T-helper 1 cell (primary cell): Measurements from ENCODE around the gene ANKRD55.
"Not testable (repeated sequence)": the region's sequence is repeated elsewhere in the genome, so short reads cannot be mapped to it uniquely, and the experiment has no call there.

Source experiments
- DNase-seq, 5 donors: peaks; one replicate each; pipeline ENCODE4 v3.0.0-alpha.2; 2012 to 2020

Gene ANKRD55

DNA sequence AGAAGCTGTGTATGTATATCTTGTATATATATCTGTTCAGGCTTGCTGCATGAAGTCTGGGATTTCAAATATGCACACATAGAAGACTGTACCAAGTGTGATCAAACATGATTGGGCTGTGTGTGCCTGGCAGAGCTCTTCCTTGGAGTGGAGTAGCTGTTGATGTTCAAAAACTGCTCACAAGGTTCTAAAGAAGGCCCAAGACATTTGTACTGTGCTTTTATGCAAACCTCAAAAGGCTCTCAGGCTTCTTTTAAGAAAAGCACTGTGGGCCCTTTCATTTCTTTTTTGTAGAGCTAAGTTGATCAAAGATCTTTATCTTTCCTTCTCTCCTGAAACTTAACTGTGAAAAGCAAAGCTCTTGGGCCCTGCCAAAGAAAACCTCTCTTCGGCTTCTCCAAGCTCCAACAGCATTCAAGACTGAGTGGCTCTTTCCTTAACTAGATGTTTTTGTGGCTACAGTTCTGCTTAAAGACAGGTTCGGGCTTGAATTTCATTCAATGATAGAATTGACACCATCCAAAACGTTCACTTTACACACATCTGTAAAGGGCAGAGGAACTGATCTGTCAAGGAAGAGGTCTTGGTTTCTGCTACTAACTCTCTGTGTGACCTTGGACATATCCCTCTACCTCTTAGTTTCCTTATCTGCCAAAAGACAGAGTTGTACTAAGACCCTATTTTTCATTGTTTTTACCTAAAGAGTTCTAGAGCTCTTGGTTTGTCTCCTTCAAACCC lies 132.5 kb downstream of the ANKRD55 start:
- DNase-seq = no peak

DNA sequence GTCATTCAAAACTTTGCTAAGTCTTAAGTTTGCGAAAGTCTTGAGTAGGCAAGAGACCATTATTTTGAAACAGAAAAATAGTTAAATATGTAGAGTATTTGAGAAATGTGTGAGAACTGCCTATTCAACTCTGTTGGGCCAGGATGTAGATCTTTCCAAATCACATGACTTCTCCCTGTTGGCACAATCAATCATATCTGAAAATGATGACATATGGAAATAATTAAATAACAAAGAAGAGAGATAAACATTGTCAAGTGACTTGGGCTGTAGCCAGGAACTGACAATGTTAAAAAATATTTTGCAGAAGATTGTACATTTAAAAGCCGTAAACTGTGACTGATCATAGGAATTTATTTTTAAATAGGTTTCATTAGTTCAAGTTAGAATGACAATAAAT lies 133.8 kb downstream of the ANKRD55 start:
- DNase-seq = no peak

DNA sequence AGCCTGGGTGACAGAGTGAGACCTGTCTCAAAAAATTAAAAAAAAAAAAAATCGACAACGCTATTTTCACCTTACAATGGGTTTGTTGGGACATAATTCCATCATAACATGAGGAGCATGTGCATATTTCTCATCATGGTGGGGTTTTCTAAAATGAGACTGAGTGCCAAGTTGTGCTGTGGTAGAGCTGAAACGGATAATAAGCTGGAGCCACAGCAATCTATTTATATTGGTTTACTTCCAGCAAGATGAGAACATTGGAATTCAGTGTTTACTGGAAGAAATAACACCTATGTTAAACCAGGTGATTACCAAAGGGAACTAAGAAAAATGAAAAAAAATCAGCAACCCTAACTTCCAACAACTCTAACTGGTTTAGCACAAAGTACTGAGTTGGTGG lies 136.1 kb downstream of the ANKRD55 start:
- no peak for DNase-seq

DNA sequence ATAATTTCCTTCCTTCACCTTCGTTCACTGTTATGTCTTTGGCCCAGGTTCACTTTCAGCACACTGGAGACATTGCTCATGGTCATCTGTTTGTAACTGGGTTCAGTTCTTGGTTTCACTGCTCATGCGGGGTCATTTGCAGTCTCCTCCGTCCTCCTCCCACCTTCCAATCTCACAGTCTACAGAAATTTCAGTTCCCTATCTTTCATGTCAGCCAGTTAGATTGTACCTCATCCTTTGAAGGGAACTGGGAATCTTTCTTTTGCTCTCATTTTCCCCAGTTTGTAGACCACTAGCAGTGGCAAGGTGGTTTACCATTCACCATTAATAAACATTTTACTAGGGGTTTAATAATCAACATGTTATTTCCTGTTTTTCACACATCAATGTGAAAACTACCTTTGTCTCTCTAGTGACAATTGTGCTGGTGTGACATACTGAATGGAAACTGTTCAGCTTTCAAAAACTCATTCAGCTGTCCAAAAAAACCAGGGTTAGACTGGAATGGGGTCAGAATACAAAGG lies 137.5 kb downstream of the ANKRD55 start:
- DNase-seq = no peak

DNA sequence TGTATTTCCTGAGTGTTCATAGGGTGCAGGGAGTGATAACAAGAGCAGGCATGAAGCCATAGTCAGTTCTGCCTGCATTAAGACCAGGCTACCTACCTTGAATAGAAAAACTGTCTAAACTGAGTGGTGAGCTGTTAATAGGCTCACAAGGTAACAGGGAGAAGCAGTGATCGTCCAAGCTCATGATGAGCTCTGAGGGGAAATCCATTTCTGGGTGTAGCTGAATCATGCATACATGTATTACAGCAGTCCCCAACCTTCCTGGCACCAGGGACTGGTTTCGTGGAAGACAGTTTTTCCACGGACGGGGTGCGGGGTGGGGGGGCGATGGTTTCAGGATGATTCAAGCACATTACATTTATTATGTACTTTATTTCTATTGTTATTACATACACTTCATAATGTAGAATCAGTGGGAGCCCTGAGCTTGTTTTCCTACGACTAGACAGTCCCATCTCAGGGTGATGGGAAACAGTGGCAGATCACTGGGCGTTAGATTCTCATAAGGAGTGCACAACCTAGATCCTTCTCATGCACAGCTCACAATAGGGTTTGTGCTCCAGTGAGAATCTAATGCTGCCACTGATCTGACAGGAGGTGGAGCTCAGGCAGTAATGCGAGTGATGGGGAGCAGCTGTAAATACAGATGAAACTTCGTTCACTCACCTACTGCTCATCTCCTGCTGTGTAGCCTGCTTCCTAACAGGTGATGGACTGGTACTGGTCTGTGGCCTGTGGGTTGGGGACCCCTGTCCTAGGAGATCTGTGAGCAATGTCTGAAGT lies 138.4 kb downstream of the ANKRD55 start:
- DNase-seq = peak in 1 of 5 donors; percentile 76

DNA sequence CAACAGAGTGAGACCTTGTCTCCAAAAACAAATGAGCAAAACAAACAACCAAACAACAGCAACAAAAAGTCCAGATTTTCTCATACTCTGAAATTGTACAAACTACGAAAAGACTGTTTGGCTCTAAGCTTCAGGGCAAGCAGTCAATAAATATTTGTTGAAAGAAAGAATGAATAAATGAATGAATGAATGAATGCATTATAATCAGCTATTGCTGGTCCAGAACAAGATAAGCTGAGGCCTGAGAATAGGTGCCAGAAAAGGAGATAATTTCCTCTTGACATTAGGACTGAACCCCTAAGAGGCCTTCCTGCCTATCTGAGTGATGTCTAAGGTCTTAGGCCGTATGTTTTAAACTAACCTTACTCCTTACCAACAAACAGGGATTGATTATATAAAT lies 139.2 kb downstream of the ANKRD55 start:
- no peak for DNase-seq

DNA sequence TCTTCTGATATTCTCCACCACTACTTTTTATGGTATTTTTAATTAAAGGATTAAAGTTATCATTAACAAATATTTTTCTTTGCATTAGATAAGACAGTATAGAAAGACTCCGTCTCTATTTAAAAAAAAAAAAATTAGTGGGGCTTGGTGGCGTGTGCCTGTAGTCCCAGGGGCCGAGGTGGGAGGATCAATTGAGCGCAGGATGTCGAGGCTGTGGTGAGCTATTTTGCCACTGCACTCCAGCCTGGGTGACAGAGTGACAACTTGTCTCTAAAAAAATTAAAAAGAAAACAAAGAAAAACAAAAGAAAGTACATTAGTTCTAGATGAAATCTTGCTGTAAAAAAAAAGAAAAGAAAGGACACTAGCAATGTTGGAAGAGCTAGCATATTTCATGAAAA lies 141.0 kb downstream of the ANKRD55 start:
- DNase-seq = no peak

DNA sequence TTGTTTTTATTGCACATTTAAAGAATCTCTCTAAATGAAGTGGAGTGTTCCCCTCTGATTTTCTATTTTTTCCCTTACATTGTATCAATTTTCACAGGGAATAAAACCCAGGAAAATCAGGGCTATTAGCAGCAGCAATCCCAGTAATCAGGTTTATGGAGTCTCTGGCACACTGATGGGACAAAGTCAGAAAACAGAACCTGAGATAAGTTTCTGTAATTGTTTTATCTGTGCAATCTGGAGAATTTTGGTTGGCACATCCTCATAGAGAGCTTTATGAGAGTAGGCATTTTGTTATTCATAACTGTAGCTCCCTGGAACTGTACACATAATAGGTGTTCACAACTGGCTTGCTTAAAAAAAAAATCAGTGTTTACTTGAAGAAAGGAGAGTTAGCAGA lies 141.5 kb downstream of the ANKRD55 start:
- DNase-seq = no peak

DNA sequence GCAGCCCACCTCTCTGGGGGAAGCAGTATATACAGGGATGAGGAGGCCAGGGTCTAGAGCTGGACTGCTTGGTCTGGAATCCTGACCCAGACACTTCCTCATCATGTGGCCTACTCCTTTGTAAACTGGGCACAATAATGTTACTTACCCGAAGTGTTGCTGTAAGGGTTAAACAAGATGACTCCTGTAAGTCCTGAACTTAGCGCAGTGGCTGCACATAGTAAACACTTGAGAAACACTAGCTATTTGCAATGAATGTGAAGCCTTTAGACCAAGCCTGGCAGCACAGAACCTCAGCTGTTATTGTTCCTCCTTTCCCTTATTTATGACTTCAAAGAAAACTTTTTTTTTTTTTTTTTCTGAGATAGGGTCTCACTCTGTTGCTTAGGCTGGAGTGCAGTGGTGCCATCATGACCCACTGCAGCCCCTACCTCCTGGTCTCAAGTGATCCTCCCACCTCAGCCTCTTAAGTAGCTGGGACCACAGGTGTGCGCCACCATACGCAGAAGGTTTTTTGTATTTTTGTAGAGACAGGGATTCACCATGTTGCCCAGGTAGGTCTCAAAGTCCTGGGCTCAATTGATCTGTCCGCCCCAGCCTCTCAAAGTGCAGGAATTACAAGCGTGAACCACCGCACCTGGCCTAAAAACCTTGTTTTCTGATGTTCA lies 142.2 kb downstream of the ANKRD55 start:
- peak in 1 of 5 donors; percentile 23 for DNase-seq

DNA sequence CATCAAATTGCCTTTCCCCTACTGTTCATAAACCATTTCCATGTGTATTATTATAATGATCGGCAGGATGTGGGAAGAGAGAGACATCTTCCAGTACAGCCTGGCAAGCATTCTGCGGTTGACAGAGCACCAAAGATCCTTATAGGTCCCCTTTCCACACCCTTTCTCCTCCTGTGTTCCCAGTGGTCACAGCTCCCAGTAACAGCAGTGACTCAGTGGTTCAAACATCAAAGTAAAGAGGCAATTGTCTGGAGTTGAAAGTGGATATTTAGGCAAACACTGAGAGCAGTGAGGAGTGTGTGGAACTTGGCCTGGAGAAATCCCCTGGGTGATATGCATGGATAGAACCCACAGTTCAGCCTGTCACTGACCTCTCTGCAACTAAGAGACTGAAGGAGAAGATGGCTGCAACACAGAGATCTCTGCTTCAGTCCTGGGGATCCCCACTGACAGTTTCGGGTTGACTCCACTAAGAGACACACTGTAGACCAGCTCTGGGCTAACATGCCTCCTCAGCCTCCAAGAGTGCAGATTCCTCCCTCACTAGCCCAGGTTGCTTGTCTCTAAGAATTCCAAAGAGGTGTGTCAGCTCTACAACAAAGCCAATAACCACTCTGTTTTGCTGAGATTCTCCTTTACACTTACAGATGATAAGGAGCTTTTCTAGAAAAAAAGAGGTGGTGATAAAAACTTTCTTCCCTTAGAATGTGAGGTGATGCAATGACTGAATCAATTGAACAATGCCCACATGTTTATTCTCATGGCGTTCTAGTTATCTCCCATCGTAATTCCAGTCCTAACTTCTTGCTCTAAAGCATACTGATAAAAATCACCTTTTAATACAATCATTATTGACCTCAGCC lies 143.9 kb downstream of the ANKRD55 start:
- DNase-seq = peak in 1 of 5 donors; percentile 80

DNA sequence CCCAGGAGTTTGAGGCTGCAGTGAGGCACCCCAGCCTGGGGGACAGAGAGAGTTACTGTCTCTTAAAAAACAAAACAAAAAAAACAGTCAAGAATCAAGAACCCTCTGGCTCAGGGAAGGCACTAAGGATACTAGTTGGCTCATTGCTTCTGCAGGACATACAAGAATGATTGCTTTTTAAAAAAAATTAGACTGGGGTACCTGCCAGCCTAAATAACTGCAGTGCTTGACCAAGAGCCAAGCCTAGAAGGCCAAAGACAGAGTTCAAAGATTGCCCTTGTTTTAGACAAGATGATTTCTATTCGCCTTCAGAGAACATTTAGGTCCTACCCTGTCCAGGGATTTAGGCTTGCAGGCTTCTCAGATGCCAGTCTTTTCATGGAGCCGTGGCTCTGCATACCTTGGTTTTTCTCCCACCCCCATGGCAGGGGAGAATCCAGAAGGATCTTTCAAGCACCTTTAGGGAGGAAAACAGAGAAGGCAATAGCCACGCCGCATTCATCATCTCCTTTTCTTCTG lies 144.6 kb downstream of the ANKRD55 start:
- DNase-seq = no peak

DNA sequence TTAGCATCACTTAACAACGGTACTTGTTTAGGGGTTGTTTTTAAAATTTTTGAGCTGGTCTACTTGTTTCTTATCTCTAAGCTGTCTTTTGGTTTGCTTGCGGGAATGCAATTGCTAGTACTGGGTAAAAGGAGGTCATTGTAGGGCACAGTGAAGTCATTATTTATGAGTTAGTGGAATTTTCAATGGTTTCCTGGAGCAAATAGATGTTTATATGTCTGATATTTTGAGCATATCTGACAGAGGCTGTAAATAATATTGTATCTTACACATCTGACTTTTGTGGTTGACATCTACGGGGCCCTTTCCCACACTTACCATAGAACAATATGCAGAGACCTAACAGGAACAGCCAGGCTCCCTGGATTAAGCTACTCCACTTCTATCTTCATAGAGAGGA lies 147.9 kb downstream of the ANKRD55 start:
- no peak for DNase-seq

DNA sequence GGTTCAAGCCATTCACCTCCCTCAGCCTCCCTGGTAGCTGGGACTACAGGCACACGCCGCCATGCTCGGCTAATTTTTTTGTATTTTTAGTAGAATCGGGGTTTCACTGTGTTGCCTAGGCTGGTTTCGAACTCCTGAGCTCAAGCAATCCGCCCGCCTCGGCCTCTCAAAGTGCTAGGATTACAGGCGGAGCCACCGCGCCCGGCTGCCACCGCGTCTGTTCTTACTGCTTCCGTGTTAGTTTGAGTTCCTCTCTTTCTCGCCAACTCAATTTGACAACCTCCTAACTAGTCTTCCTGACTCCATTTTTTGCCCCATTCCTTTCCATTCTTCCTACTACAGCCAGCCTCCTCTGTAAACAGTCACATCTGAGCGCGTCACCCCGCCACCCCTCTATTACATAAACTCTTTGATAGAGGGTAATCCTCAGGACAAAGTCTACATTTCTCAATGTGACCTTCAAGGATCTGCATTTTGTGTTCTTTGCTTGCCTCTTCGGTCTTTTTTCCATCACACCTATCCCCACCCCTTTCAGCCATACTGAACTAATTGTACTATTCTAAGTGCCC lies 149.8 kb downstream of the ANKRD55 start:
- no peak for DNase-seq

DNA sequence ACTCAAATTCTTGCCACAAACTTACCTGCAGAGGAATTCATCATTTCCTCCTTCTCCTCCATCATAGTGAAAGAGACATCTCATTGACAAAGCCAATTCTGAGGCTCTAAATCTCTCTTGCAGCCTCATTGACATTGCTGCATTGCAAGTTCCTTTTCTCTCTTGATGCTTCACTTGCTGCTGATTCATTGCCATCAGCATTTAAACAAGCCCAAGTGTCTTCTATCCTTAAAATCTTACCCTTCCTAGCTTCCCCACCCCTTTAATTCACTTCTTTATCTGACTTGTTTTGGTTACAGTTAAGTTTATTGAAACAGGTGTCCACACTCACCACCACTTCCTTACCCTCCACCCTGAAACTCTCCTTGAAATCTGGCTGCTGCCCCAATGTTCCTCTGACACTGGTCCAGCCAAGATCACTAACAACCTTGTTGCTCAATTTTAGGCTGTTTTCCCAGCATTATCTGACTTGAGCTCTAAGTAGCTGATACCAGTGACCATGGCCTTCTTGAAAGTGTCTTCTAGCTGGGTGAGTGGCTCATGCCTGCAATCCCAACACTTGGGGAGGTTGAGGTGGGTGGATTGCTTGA lies 152.0 kb downstream of the ANKRD55 start:
- peak in 1 of 5 donors; percentile 70 for DNase-seq

DNA sequence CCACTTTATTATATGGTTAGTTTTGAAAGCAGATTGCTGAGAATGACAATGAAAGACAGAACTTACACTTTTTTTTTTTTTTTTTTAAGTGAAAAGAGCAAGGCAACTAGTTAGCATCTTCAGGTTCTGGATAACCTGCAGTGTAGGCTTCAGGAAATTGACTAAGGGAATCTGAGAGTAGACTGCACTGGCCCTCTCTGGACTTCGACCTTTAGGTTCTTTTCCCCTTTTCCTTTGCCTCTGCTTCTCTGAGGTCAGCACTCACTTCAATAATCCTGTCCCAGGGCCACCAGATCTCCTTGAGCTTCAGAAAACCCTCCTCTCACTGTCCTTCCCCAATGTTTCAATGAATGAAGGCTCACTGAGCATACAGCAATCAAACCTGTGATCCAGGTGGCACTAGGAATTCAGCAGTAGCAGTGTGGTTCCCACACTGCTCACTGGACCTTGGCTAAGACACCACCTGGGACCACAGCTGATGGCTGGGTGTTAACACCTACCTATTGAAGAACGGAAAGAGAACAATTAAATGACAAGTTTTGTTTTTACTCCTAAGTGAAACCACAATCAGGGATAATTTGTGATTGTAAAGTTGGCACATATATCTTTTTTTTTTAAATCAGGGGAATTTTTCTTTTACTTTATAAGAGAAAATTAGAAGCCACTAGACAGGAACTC lies 152.6 kb downstream of the ANKRD55 start:
- DNase-seq = peak in 1 of 5 donors; percentile 40

DNA sequence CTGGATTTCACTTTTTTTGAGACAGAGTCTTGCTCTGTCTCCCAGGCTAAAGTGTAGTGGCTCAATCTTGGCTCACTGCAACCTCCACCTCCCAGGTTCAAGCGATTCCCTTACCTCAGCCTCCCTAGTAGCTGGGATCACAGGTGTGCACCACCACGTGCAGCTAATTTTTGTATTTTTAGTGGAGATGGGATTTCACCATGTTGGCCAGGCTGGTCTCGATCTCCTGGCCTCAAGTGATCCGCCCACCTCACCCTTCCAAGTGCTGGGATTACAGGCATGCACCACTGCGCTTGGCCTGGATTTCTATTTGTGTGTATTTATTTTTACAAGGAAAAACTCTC lies 154.0 kb downstream of the ANKRD55 start:
- not testable (repeated sequence) for DNase-seq

DNA sequence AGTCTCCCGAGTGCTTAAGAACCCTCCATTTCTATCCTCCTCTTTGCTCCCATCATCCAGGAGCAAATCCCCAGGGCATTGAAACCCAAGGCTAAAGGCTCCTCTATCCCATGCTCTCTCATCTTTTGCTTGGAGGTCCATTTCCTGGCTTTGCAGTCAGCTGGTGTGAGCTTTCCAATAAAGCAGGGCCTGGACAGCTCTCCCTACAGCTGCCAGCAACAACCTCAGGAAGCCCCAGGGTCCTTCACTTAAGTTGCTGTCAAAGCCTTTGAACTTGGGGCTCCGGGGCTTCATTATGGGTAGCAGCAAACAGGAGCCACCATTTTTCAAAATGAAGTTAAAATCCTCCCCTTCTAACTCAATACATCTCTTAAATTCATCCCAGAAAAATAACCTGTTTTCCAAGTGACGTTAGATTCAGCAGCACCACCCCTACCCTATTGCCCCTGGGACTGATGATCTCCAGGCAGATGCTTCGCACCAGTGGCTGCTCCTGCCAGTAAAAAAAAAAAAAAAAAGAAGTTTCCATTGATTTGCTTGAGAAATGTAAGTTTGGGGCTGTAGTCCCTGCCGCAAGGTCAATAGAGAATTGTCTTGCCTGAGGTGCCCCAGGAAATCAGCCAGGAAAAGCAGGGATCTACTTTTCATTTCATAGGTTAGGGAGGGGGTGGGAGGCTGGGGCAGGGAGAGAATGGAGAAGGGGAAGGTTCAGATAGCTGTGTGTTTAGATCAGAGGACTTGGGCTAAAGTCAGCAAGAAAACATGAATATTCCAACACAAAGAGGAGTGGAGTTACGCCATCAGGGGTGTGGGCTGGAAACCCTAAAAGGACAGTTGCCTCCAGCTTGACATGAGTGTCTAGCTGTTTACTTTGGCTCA lies 154.6 kb downstream of the ANKRD55 start:
- no peak for DNase-seq

DNA sequence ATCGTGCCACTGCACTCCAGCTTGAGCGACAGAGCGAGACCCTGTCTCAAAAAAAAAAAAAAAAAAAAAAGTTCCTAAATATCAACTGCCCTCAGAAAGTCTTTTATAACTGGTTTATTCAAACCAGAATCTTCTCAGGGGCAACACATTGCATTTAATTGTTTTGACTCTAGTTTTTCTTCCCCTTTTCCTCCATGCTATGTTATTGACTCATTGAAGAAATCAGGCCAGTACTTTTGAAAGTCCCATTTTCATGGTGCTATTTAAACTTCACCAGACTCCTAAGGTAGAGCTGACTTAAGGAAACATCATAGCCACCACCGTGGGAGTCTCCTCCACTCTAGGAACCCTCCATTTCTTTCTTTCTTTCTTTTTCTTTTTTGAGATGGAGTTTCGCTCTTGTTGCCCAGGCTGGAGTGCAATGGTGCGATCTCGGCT lies 155.3 kb downstream of the ANKRD55 start:
- DNase-seq = no peak

DNA sequence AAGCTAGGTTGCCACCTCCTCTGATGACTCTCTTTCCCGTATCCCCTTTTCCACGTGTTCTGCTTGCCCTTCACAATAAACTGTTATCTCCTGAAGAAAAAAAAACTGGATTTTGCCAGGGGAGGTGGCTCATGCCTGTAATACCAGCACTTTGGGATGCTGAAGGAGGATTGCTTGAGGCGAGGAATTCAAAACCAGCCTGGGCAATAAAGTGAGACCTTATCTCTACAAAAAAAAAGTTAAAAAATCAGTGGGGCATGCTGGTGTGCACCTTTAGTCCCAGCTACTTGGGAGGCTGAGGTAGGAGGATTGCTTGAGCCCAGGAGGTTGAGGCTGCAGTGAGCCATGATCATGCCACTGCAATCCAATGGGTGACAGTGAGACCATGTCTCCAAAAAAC lies 156.6 kb downstream of the ANKRD55 start:
- DNase-seq = no peak

DNA sequence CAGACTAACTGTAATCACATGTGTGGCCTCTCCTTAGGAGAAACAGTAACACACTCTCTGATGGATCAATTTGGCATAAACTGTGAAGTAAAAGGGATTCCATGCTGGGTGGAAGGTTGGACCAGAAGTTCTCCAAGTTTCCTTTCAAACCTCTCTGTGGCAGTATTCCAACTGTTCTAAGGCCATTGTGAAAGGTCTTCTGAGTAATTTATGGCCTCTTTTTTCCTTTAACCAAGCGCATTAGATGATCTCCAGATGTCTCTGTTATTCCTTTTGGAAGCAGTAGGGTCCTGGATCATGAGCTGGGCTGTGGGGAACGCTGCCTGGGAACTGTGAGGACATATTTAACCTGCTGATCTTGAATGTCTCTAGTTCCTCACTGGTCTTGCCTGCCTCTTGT lies 157.8 kb downstream of the ANKRD55 start:
- no peak for DNase-seq
